ENCODE measurements around the gene MOSMO. TPM values are rescaled to one million over a fixed set of nuclear protein-coding genes. Genes with fewer than 3 reads are reported as not detected.

The MOSMO gene
- total and polyA plus RNA-seq, 4 donors = 3.9 to 13.6 (median 4.5) TPM

GRCh38 chr16:22120440-22120839, 112.5 kb downstream of the MOSMO start (continued):
- TF ChIP-seq, protein P1, sequence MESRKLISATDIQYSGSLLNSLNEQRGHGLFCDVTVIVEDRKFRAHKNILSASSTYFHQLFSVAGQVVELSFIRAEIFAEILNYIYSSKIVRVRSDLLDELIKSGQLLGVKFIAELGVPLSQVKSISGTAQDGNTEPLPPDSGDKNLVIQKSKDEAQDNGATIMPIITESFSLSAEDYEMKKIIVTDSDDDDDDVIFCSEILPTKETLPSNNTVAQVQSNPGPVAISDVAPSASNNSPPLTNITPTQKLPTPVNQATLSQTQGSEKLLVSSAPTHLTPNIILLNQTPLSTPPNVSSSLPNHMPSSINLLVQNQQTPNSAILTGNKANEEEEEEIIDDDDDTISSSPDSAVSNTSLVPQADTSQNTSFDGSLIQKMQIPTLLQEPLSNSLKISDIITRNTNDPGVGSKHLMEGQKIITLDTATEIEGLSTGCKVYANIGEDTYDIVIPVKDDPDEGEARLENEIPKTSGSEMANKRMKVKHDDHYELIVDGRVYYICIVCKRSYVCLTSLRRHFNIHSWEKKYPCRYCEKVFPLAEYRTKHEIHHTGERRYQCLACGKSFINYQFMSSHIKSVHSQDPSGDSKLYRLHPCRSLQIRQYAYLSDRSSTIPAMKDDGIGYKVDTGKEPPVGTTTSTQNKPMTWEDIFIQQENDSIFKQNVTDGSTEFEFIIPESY (IDR thresholded peaks at IDR 0.05) = no peak

- H3K27me3 ChIP-seq (ENCODE audit: control insufficient read depth in 4 of 4, insufficient read depth in 4 of 4, low read length in 3 of 4) = no peaks in the 10 kb centered on the region
- no peaks in the 10 kb centered on the region for H3K36me3 ChIP-seq (ENCODE audit: control insufficient read depth in 4 of 4, insufficient read depth in 3 of 4, low read depth in 1 of 4, low read length in 3 of 4)
- no peak for DNase-seq (ENCODE audit: low spot score)
- H3K9me3 ChIP-seq (ENCODE audit: control insufficient read depth in 4 of 4, low read length in 3 of 4) = no peaks in the 10 kb centered on the region
- no peaks in the 10 kb centered on the region for H3K4me1 ChIP-seq (ENCODE audit: control insufficient read depth in 4 of 4, insufficient read depth in 4 of 4, low read length in 3 of 4)
- no peak overlapping the region for H3K27ac ChIP-seq (ENCODE audit: low read depth in 1 of 2, low read length in 2 of 2)
- H3K4me3 ChIP-seq (ENCODE audit: low read depth in 1 of 3, low read length in 3 of 3) = no peak overlapping the region
- TF ChIP-seq JUND (IDR thresholded peaks at IDR 0.05) (no peak), RAD21 (IDR thresholded peaks at IDR 0.05) (no peak), HNF4A (conservative IDR thresholded peaks at IDR 0.05) (no peak), YY1 (IDR thresholded peaks at IDR 0.05) (no peak)
- TF ChIP-seq, protein P2, sequence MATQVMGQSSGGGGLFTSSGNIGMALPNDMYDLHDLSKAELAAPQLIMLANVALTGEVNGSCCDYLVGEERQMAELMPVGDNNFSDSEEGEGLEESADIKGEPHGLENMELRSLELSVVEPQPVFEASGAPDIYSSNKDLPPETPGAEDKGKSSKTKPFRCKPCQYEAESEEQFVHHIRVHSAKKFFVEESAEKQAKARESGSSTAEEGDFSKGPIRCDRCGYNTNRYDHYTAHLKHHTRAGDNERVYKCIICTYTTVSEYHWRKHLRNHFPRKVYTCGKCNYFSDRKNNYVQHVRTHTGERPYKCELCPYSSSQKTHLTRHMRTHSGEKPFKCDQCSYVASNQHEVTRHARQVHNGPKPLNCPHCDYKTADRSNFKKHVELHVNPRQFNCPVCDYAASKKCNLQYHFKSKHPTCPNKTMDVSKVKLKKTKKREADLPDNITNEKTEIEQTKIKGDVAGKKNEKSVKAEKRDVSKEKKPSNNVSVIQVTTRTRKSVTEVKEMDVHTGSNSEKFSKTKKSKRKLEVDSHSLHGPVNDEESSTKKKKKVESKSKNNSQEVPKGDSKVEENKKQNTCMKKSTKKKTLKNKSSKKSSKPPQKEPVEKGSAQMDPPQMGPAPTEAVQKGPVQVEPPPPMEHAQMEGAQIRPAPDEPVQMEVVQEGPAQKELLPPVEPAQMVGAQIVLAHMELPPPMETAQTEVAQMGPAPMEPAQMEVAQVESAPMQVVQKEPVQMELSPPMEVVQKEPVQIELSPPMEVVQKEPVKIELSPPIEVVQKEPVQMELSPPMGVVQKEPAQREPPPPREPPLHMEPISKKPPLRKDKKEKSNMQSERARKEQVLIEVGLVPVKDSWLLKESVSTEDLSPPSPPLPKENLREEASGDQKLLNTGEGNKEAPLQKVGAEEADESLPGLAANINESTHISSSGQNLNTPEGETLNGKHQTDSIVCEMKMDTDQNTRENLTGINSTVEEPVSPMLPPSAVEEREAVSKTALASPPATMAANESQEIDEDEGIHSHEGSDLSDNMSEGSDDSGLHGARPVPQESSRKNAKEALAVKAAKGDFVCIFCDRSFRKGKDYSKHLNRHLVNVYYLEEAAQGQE (IDR thresholded peaks at IDR 0.05) = no peak
- H3K9ac ChIP-seq (ENCODE audit: low read depth in 1 of 2, low read length in 2 of 2) = no peak overlapping the region
Measured at GRCh38 chr16:22122239-22122638, 114.3 kb downstream of the MOSMO start.

- H3K36me3 ChIP-seq (ENCODE audit: control insufficient read depth in 4 of 4, insufficient read depth in 3 of 4, low read depth in 1 of 4, low read length in 3 of 4) = no peaks in the 10 kb centered on the region
- H3K27ac ChIP-seq (ENCODE audit: low read depth in 1 of 2, low read length in 2 of 2) = no peak overlapping the region
- TF ChIP-seq EGR1 (IDR thresholded peaks at IDR 0.05; ENCODE audit: low read depth in 2 of 2) (no peak), ATF3 (IDR thresholded peaks at IDR 0.05) (no peak)
- TF ChIP-seq, protein P1 (IDR thresholded peaks at IDR 0.05) = no peak
- H3K4me3 ChIP-seq (ENCODE audit: low read depth in 1 of 3, low read length in 3 of 3) = no peak overlapping the region
- DNase-seq (ENCODE audit: low spot score) = no peak
- WGBS = 53% methylated on average over 3 of the region's 3 CpGs
- no peak overlapping the region for H3K9ac ChIP-seq (ENCODE audit: low read depth in 1 of 2, low read length in 2 of 2)
- H3K27me3 ChIP-seq (ENCODE audit: control insufficient read depth in 4 of 4, insufficient read depth in 4 of 4, low read length in 3 of 4) = no peaks in the 10 kb centered on the region
- no peaks in the 10 kb centered on the region for H3K4me1 ChIP-seq (ENCODE audit: control insufficient read depth in 4 of 4, insufficient read depth in 4 of 4, low read length in 3 of 4)
- no peaks in the 10 kb centered on the region for H3K9me3 ChIP-seq (ENCODE audit: control insufficient read depth in 4 of 4, low read length in 3 of 4)
Measured at GRCh38 chr16:22123146-22123545, 115.2 kb downstream of the MOSMO start.

All from liver (tissue), 9 donors.